Mesendoderm (in vitro differentiated cells): ENCODE results near the gene CLCN1.

Experiments used
- DNase-seq: peaks from one replicate; pipeline ENCODE4 v3.0.0; 2013
- H2AK5ac ChIP-seq: 2 replicates; pipeline ENCODE4 v1.6.1; 2013; ENCODE audit warnings: low read length, inconsistent platforms
- H2BK120ac ChIP-seq: 2 replicates; pipeline ENCODE4 v1.6.1; 2013; ENCODE audit warnings: low read depth, mild to moderate bottlenecking, low read length, moderate library complexity, mixed read lengths
- H2BK15ac ChIP-seq: replicated peaks from 2 replicates; pipeline ENCODE4 v1.6.1; 2013; ENCODE audit warnings: low read depth, mild to moderate bottlenecking, moderate library complexity
- H2BK5ac ChIP-seq: 2 replicates; pipeline ENCODE4 v1.6.1; 2013; ENCODE audit warnings: low read length, inconsistent platforms
- H3K18ac ChIP-seq: 2 replicates; pipeline ENCODE4 v1.6.1; 2013; ENCODE audit warnings: mild to moderate bottlenecking, low read length, mixed read lengths
- H3K23ac ChIP-seq: one replicate; pipeline ENCODE4 v1.6.1; 2013; ENCODE audit warnings: low read length
- H3K27ac ChIP-seq: 2 replicates; pipeline ENCODE4 v1.5.1; 2013; ENCODE audit warnings: low read depth, mild to moderate bottlenecking, inconsistent platforms, low read length, moderate library complexity
- H3K27me3 ChIP-seq: 2 replicates; pipeline ENCODE4 v1.6.1; 2013; ENCODE audit warnings: low read length, control low read depth, mild to moderate bottlenecking, inconsistent platforms; ENCODE audit not compliant: insufficient read depth, poor library complexity
- H3K36me3 ChIP-seq: 2 replicates; pipeline ENCODE4 v1.6.1; 2013; ENCODE audit warnings: low read length, inconsistent platforms; ENCODE audit not compliant: control insufficient read depth, insufficient read depth
- H3K4ac ChIP-seq: one replicate; pipeline ENCODE4 v1.6.1; 2013; ENCODE audit warnings: low read depth, mild to moderate bottlenecking, low read length, moderate library complexity
- H3K4me1 ChIP-seq: 2 replicates; pipeline ENCODE4 v1.6.1; 2013; ENCODE audit warnings: low read depth, low read length, inconsistent platforms; ENCODE audit not compliant: control insufficient read depth
- H3K4me2 ChIP-seq: 2 replicates; pipeline ENCODE4 v1.6.1; 2013; ENCODE audit warnings: low read length
- H3K4me3 ChIP-seq: 2 replicates; pipeline ENCODE4 v1.5.1; 2013; ENCODE audit warnings: mild to moderate bottlenecking, low read length
- H3K56ac ChIP-seq: one replicate; pipeline ENCODE4 v1.6.1; 2013; ENCODE audit warnings: low read length
- H3K79me1 ChIP-seq: 2 replicates; pipeline ENCODE4 v1.6.1; 2013; ENCODE audit warnings: low read length, inconsistent platforms
- H3K79me2 ChIP-seq: 2 replicates; pipeline ENCODE4 v1.6.1; 2013; ENCODE audit warnings: mild to moderate bottlenecking, low read length; ENCODE audit not compliant: control insufficient read depth, insufficient read depth
- H3K9ac ChIP-seq: 2 replicates; pipeline ENCODE4 v1.6.1; 2013; ENCODE audit warnings: low read length, inconsistent platforms
- H4K5ac ChIP-seq: one replicate; pipeline ENCODE4 v1.6.1; 2013; ENCODE audit warnings: low read length
- H4K8ac ChIP-seq: one replicate; pipeline ENCODE4 v1.6.1; 2013; ENCODE audit warnings: low read depth, mild to moderate bottlenecking, control low read depth, low read length, moderate library complexity
- WGBS: extraction: QIAGEN DNeasy Blood & Tissue Kit; methylation state at CpG from one replicate; pipeline ENCODE4 v1.1.7; 2013; ENCODE audit warnings: low lambda C conversion rate, missing lambda C conversion rate; ENCODE audit not compliant: insufficient coverage; ENCODE audit errors: extremely low coverage; 5-methylcytosine and 5-hydroxymethylcytosine counted together

Gene CLCN1

GRCh38 chr7:143292876-143293275 lies 23.0 kb upstream of the CLCN1 start:
- H3K27me3 ChIP-seq: no peaks in the 10 kb centered on the region
- no peak overlapping the region for H2BK5ac ChIP-seq
- no peak overlapping the region for H3K4me3 ChIP-seq
- peaks cover 25% of the 10 kb centered on the region for H3K79me2 ChIP-seq
- H4K8ac ChIP-seq: no peak overlapping the region
- no peak overlapping the region for H3K18ac ChIP-seq
- H3K4me1 ChIP-seq: peaks cover 5% of the 10 kb centered on the region
- no peak overlapping the region for H2BK15ac ChIP-seq
- H3K9ac ChIP-seq: no peak overlapping the region
- peaks cover 19% of the 10 kb centered on the region for H3K36me3 ChIP-seq
- no peak overlapping the region for H3K4me2 ChIP-seq
- H3K27ac ChIP-seq: no peak overlapping the region
- no peak overlapping the region for H3K23ac ChIP-seq
- peaks cover 15% of the 10 kb centered on the region for H3K79me1 ChIP-seq
- no peak overlapping the region for H2AK5ac ChIP-seq
- H3K4ac ChIP-seq: no peak overlapping the region
- DNase-seq: no peak
- H2BK120ac ChIP-seq: no peak overlapping the region
- no peak overlapping the region for H4K5ac ChIP-seq
- no peak overlapping the region for H3K56ac ChIP-seq
- WGBS: no CpG with 5 or more reads among the region's 5 CpGs

GRCh38 chr7:143295870-143296269 lies 20.0 kb upstream of the CLCN1 start:
- Histone ChIP-seq H3K4me3 (no peak overlapping the region), H2BK15ac (no peak overlapping the region), H3K27me3 (no peaks in the 10 kb centered on the region), H3K36me3 (peaks cover 27% of the 10 kb centered on the region), H3K4ac (no peak overlapping the region), H2AK5ac (no peak overlapping the region), H2BK120ac (no peak overlapping the region), H3K79me1 (peaks cover 7% of the 10 kb centered on the region), H3K4me1 (no peaks in the 10 kb centered on the region), H3K23ac (no peak overlapping the region), H3K18ac (no peak overlapping the region), H4K5ac (no peak overlapping the region), H3K4me2 (no peak overlapping the region), H4K8ac (no peak overlapping the region), H3K9ac (no peak overlapping the region), H3K56ac (no peak overlapping the region), H2BK5ac (no peak overlapping the region), H3K27ac (no peak overlapping the region), H3K79me2 (peaks cover 3% of the 10 kb centered on the region)
- DNase-seq: no peak

- Histone ChIP-seq H4K5ac (no peak overlapping the region), H3K36me3 (peaks cover 27% of the 10 kb centered on the region), H3K4ac (no peak overlapping the region)
These were observed 19.2 kb upstream of the CLCN1 start for GRCh38 chr7:143296686-143297085.

GRCh38 chr7:143299346-143299745 lies 16.6 kb upstream of the CLCN1 start:
- Histone ChIP-seq H4K8ac (no peak overlapping the region), H3K27ac (no peak overlapping the region), H3K4me3 (no peak overlapping the region), H3K36me3 (peaks cover 19% of the 10 kb centered on the region), H3K4me1 (no peaks in the 10 kb centered on the region), H3K56ac (no peak overlapping the region), H2BK5ac (no peak overlapping the region), H3K27me3 (no peaks in the 10 kb centered on the region), H3K18ac (no peak overlapping the region), H3K23ac (no peak overlapping the region), H2AK5ac (no peak overlapping the region), H3K79me1 (peaks cover 1% of the 10 kb centered on the region), H4K5ac (no peak overlapping the region), H3K79me2 (no peaks in the 10 kb centered on the region), H2BK120ac (no peak overlapping the region), H3K4ac (no peak overlapping the region), H3K4me2 (no peak overlapping the region), H2BK15ac (no peak overlapping the region), H3K9ac (no peak overlapping the region)
- DNase-seq: no peak
- WGBS: no CpG with 5 or more reads among the region's 2 CpGs

More at GRCh38 chr7:143296686-143297085, 19.2 kb upstream of the CLCN1 start:
- no peak overlapping the region for H3K56ac ChIP-seq
- no peak overlapping the region for H2AK5ac ChIP-seq
- H3K79me1 ChIP-seq: peaks cover 5% of the 10 kb centered on the region
- no peak overlapping the region for H3K4me2 ChIP-seq
- H3K9ac ChIP-seq: no peak overlapping the region
- H4K8ac ChIP-seq: no peak overlapping the region
- no peak overlapping the region for H2BK15ac ChIP-seq
- no peaks in the 10 kb centered on the region for H3K4me1 ChIP-seq
- no peaks in the 10 kb centered on the region for H3K27me3 ChIP-seq
- H2BK120ac ChIP-seq: no peak overlapping the region
- DNase-seq: no peak
- H3K23ac ChIP-seq: no peak overlapping the region
- no peak overlapping the region for H3K27ac ChIP-seq
- H2BK5ac ChIP-seq: no peak overlapping the region
- H3K4me3 ChIP-seq: no peak overlapping the region
- WGBS: no CpG with 5 or more reads among the region's 2 CpGs
- no peak overlapping the region for H3K18ac ChIP-seq
- no peaks in the 10 kb centered on the region for H3K79me2 ChIP-seq

DNA sequence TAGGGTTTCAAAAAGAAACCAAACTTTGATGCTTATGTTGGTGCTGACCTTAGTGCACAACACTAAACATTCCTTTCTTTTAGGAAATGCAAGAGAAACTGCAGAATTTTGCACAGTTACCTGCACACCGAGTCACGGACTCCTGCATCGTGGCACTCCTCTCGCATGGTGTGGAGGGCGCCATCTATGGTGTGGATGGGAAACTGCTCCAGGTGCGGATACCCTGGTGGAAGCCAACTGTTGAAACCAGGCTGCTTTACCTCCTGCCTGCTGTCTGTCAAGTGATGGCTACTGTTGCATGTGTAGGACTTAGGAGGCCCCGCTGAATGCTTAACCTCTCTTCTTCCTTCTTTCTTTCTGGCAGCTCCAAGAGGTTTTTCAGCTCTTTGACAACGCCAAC lies 16.1 kb upstream of the CLCN1 start:
- WGBS: no CpG with 5 or more reads among the region's 8 CpGs
- peaks cover 21% of the 10 kb centered on the region for H3K36me3 ChIP-seq

More for the DNA sequence above, 16.1 kb upstream of the CLCN1 start:
- no peak overlapping the region for H3K18ac ChIP-seq
- H4K8ac ChIP-seq: no peak overlapping the region
- no peak overlapping the region for H3K9ac ChIP-seq
- H2BK120ac ChIP-seq: no peak overlapping the region
- H3K79me1 ChIP-seq: peaks cover 1% of the 10 kb centered on the region
- no peak overlapping the region for H3K4me3 ChIP-seq
- no peak overlapping the region for H2BK15ac ChIP-seq
- H3K4me1 ChIP-seq: no peaks in the 10 kb centered on the region
- no peaks in the 10 kb centered on the region for H3K79me2 ChIP-seq
- H3K27me3 ChIP-seq: no peaks in the 10 kb centered on the region
- H2BK5ac ChIP-seq: no peak overlapping the region
- H4K5ac ChIP-seq: no peak overlapping the region
- H3K27ac ChIP-seq: no peak overlapping the region
- no peak overlapping the region for H3K56ac ChIP-seq
- no peak overlapping the region for H3K4ac ChIP-seq
- no peak overlapping the region for H3K4me2 ChIP-seq
- H3K23ac ChIP-seq: no peak overlapping the region
- H2AK5ac ChIP-seq: no peak overlapping the region
- peak; percentile 70 for DNase-seq
